HG02678 (cell line): ENCODE data around the gene OR2T11.
"Not testable (repeated sequence)": the region's sequence is repeated elsewhere in the genome, so short reads cannot be mapped to it uniquely, and the experiment has no call there.

ENCODE experiments used
- ATAC-seq: cut with Tn5 transposase; IDR thresholded peaks from one replicate; pipeline ENCODE4 v1.9.1; 2021; ENCODE audit warnings: mild to moderate bottlenecking, moderate library complexity; ENCODE audit not compliant: unreplicated experiment

Gene OR2T11

GRCh38 chr1:248621770-248622169 is 13.1 kb downstream of the OR2T11 start:
- no peak for ATAC-seq

GRCh38 chr1:248618878-248619277 is 16.0 kb downstream of the OR2T11 start:
- no peak for ATAC-seq

- no peak for ATAC-seq
These were observed 16.8 kb downstream of the OR2T11 start for GRCh38 chr1:248618119-248618518.

- peak; percentile 75 for ATAC-seq
These were observed 21.1 kb downstream of the OR2T11 start for GRCh38 chr1:248613742-248614141.

- ATAC-seq: no peak
These were observed 22.9 kb downstream of the OR2T11 start for GRCh38 chr1:248611883-248612414.

- no peak for ATAC-seq
These were observed 24.6 kb downstream of the OR2T11 start for GRCh38 chr1:248610301-248610700.

GRCh38 chr1:248599396-248599795 is 35.5 kb downstream of the OR2T11 start:
- ATAC-seq: no peak

- no peak for ATAC-seq
These were observed 37.3 kb downstream of the OR2T11 start, which contains the start of gene OR2T10 for GRCh38 chr1:248597589-248597988. OR2T10 (minus strand) TSS chr1:248597700; CDS start chr1:248593768, 3,932 bp downstream.

- ATAC-seq: peak; percentile 61
These were observed 38.3 kb downstream of the OR2T11 start for GRCh38 chr1:248596615-248597014.

- no peak for ATAC-seq
These were observed 41.7 kb downstream of the OR2T11 start for GRCh38 chr1:248593226-248593625.

GRCh38 chr1:248592655-248593054 is 42.2 kb downstream of the OR2T11 start:
- ATAC-seq: no peak

GRCh38 chr1:248590055-248590454 is 44.8 kb downstream of the OR2T11 start:
- ATAC-seq: no peak

GRCh38 chr1:248589334-248589733 is 45.6 kb downstream of the OR2T11 start:
- no peak for ATAC-seq

- no peak for ATAC-seq
These were observed 49.6 kb downstream of the OR2T11 start for GRCh38 chr1:248585266-248585665.

GRCh38 chr1:248576260-248576980 is 58.5 kb downstream of the OR2T11 start:
- no peak for ATAC-seq

- not testable (repeated sequence) for ATAC-seq
These were observed 60.2 kb downstream of the OR2T11 start, which contains the start of gene OR2T34 for GRCh38 chr1:248574657-248575056. OR2T34 (minus strand) TSS chr1:248574757; CDS start chr1:248574757, 0 bp downstream.

GRCh38 chr1:248573856-248574255 is 61.0 kb downstream of the OR2T11 start:
- not testable (repeated sequence) for ATAC-seq
